Sigmoid colon (tissue), 7 donors: ENCODE measurements around the gene CCT6B. TPM values are rescaled to one million over a fixed set of nuclear protein-coding genes. Genes with fewer than 3 reads are reported as not detected.

Source experiments
- DNase-seq: peaks from one replicate; pipeline ENCODE4 v3.0.0-alpha.2; 2019
- H3K27ac ChIP-seq, 4 donors: fragments of 200-600 bp; sonication (generic); one replicate each; pipeline ENCODE4 v1.5.1; 2016 to 2019; ENCODE audit warnings: mild to moderate bottlenecking in 1 of 4
- H3K27me3 ChIP-seq, 3 donors: fragments of 200-600 bp; sonication (generic); one replicate each; pipeline ENCODE4 v1.5.1; 2019; ENCODE audit warnings: mild to moderate bottlenecking in 1 of 3
- H3K36me3 ChIP-seq, 4 donors: fragments of 200-600 bp; sonication (generic); one replicate each; pipeline ENCODE4 v1.5.1; 2016 to 2019
- H3K4me1 ChIP-seq, 4 donors: fragments of 200-600 bp; sonication (generic); one replicate each; pipeline ENCODE4 v1.5.1; 2017 to 2019
- H3K4me3 ChIP-seq, 4 donors: fragments of 200-600 bp; sonication (generic); one replicate each; pipeline ENCODE4 v1.5.1; 2017 to 2019; ENCODE audit warnings: mild to moderate bottlenecking in 2 of 4, moderate library complexity in 1 of 4
- H3K9me3 ChIP-seq, 4 donors: fragments of 200-600 bp in 3 of 4; sonication (generic) in 3 of 4; one replicate each; pipeline versions ENCODE4 v1.5.1 to v1.6.1; 2013 to 2019
- EP300 ChIP-seq, 4 donors: sonication (generic); formaldehyde crosslinking; IDR thresholded peaks; one replicate each; pipeline ENCODE4 v1.6.1; 2017; ENCODE audit warnings: antibody characterized with exemption in 4 of 4
- POLR2A ChIP-seq, 2 donors: fragments of 450-650 bp; IDR thresholded peaks; one replicate each; pipeline ENCODE4 v1.6.1; 2016; ENCODE audit warnings: antibody characterized with exemption in 2 of 2, mild to moderate bottlenecking in 2 of 2, moderate library complexity in 2 of 2
- POLR2AphosphoS5 ChIP-seq, 4 donors: sonication (generic); formaldehyde crosslinking; IDR thresholded peaks; one replicate each; pipeline ENCODE4 v1.6.1; 2017; ENCODE audit warnings: antibody characterized with exemption in 4 of 4
- WGBS, 2 donors: extraction: QIAGEN DNeasy Blood & Tissue Kit; methylation state at CpG; one replicate each; pipeline ENCODE4 v1.1.7; 2013; 5-methylcytosine and 5-hydroxymethylcytosine counted together
- intact Hi-C: fragments of 100-400 bp; cut with DNase I; formaldehyde crosslinking; loops from one replicate; pipeline ENCODE4 v1.15.1; 2023
- polyA plus RNA-seq, 3 donors: library from polyadenylated mRNA; stranded (reverse); fragments of 200-250 nt; gene quantifications; one replicate each; pipeline ENCODE4 v1.2.3, GENCODE V29; 2013
- total RNA-seq, 4 donors: library from RNA; depleted of rRNA; stranded (reverse); fragments of >200 nt; gene quantifications; one replicate each; pipeline ENCODE4 v1.1.0, GENCODE V29; 2016
- TF ChIP-seq, protein P1 (sequence below), 4 experiments: fragments of 450-650 bp in 3 of 4; fragments of 200-600 bp in 1 of 4; IDR thresholded peaks; one replicate each; pipeline ENCODE4 v1.5.1; 2016 to 2019; ENCODE audit warnings: antibody characterized with exemption in 4 of 4, mild to moderate bottlenecking in 3 of 4, moderate library complexity in 2 of 4
- donor health status: healthy with polysubstance abuse.
- donor health status: Bipolar disorder and iron deficiency.
- donor health status: healthy.

Gene CCT6B
- total and polyA plus RNA-seq, 7 donors, result 0.87 to 4.3 (median 3.3) TPM

- intact Hi-C loops, result no loop called here
- Histone ChIP-seq H3K27me3 (no peaks in the 10 kb centered on the region), H3K27ac (peak overlapping the region in 3 of 4 donors; percentile 42 to 67 (median 62)), H3K4me1 (peaks cover 0 to 11% (median 8%) of the 10 kb centered on the region in 4 donors), H3K9me3 (no peaks in the 10 kb centered on the region), H3K36me3 (peaks cover 10 to 91% (median 19%) of the 10 kb centered on the region in 4 donors), H3K4me3 (no peak overlapping the region)
- DNase-seq, result no peak
- 7 to 48% methylated on average over 6 of the region's 6 CpGs for WGBS, 2 donors
- TF ChIP-seq, protein P1, sequence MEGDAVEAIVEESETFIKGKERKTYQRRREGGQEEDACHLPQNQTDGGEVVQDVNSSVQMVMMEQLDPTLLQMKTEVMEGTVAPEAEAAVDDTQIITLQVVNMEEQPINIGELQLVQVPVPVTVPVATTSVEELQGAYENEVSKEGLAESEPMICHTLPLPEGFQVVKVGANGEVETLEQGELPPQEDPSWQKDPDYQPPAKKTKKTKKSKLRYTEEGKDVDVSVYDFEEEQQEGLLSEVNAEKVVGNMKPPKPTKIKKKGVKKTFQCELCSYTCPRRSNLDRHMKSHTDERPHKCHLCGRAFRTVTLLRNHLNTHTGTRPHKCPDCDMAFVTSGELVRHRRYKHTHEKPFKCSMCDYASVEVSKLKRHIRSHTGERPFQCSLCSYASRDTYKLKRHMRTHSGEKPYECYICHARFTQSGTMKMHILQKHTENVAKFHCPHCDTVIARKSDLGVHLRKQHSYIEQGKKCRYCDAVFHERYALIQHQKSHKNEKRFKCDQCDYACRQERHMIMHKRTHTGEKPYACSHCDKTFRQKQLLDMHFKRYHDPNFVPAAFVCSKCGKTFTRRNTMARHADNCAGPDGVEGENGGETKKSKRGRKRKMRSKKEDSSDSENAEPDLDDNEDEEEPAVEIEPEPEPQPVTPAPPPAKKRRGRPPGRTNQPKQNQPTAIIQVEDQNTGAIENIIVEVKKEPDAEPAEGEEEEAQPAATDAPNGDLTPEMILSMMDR (IDR thresholded peaks at IDR 0.05), result no peak
- TF ChIP-seq POLR2AphosphoS5 (IDR thresholded peaks at IDR 0.05) (peak in 2 of 4 donors; percentile 30 to 38), POLR2A (IDR thresholded peaks at IDR 0.05) (no peak)
These were observed 29.7 kb upstream of the CCT6B start for GRCh38 chr17:34990921-34991365.

GRCh38 chr17:34989473-34989872 is 28.2 kb upstream of the CCT6B start:
- Histone ChIP-seq H3K27me3 (no peaks in the 10 kb centered on the region), H3K9me3 (no peaks in the 10 kb centered on the region), H3K36me3 (peaks cover 10 to 82% (median 19%) of the 10 kb centered on the region in 4 donors), H3K4me1 (peaks cover 0 to 11% (median 8%) of the 10 kb centered on the region in 4 donors), H3K27ac (no peak overlapping the region), H3K4me3 (no peak overlapping the region)
- DNase-seq, result no peak
- intact Hi-C loops, result loop anchor here (10.0 kb wide), 1 partner anchor 255 kb away; the partner anchor contains the start of gene SLFN5
- TF ChIP-seq EP300 (IDR thresholded peaks at IDR 0.05) (no peak), POLR2AphosphoS5 (IDR thresholded peaks at IDR 0.05) (no peak), POLR2A (IDR thresholded peaks at IDR 0.05) (no peak)
- TF ChIP-seq, protein P1 (IDR thresholded peaks at IDR 0.05), result no peak
- WGBS, 2 donors, result 95 to 96% methylated on average over 10 of the region's 10 CpGs

- Histone ChIP-seq H3K9me3 (no peaks in the 10 kb centered on the region), H3K27ac (no peak overlapping the region), H3K4me3 (no peak overlapping the region), H3K4me1 (peaks cover 0 to 15% (median 10%) of the 10 kb centered on the region in 4 donors), H3K36me3 (peaks cover 5 to 77% (median 15%) of the 10 kb centered on the region in 4 donors), H3K27me3 (no peaks in the 10 kb centered on the region)
- 56 to 81% methylated on average over 2 of the region's 2 CpGs for WGBS, 2 donors
- intact Hi-C loops, result loop anchor here (10.0 kb wide), 1 partner anchor 256 kb away; the partner anchor contains the start of gene SLFN5
- TF ChIP-seq EP300 (IDR thresholded peaks at IDR 0.05) (no peak), POLR2A (IDR thresholded peaks at IDR 0.05) (no peak), POLR2AphosphoS5 (IDR thresholded peaks at IDR 0.05) (no peak)
- TF ChIP-seq, protein P1 (IDR thresholded peaks at IDR 0.05), result no peak
- DNase-seq, result no peak
These were observed 27.4 kb upstream of the CCT6B start for GRCh38 chr17:34988644-34989043.

- no peak for DNase-seq
- Histone ChIP-seq H3K4me3 (no peak overlapping the region), H3K36me3 (peaks cover 5 to 69% (median 13%) of the 10 kb centered on the region in 4 donors), H3K9me3 (no peaks in the 10 kb centered on the region), H3K27ac (no peak overlapping the region), H3K27me3 (no peaks in the 10 kb centered on the region), H3K4me1 (peaks cover 0 to 28% (median 18%) of the 10 kb centered on the region in 4 donors)
- 33 to 72% methylated on average over 2 of the region's 2 CpGs for WGBS, 2 donors
- no peak for TF ChIP-seq POLR2AphosphoS5 (IDR thresholded peaks at IDR 0.05)
- TF ChIP-seq, protein P1 (IDR thresholded peaks at IDR 0.05), result no peak
- TF ChIP-seq POLR2A (IDR thresholded peaks at IDR 0.05), result no peak
- no peak for TF ChIP-seq EP300 (IDR thresholded peaks at IDR 0.05)
- intact Hi-C loops, result loop anchor here (10.0 kb wide), 1 partner anchor 258 kb away; the partner anchor contains the start of gene SLFN5
These were observed 26.0 kb upstream of the CCT6B start for GRCh38 chr17:34987232-34987631.
